ENCODE data around the gene C6orf89. TPM values are rescaled to one million over a fixed set of nuclear protein-coding genes. Genes with fewer than 3 reads are reported as not detected.

C6orf89 gene
- total RNA-seq, 4 donors from 2014 or later, result 7.8 to 41.8 (median 28.2) TPM

GRCh38 chr6:36857325-36857724, 28.4 kb upstream of the C6orf89 start:
- 90 to 93% methylated on average over 2 to 4 of the region's 4 CpGs for WGBS, 2 donors (ENCODE audit: low coverage in 1 of 2)
- DNase-seq, result no peak
- Histone ChIP-seq H3K27ac (no peak overlapping the region), H3K4me3 (no peak overlapping the region), H3K9me3 (no peaks in the 10 kb centered on the region), H3K36me3 (no peaks in the 10 kb centered on the region), H3K27me3 (no peaks in the 10 kb centered on the region), H3K4me1 (peaks cover 0 to 4% (median 0%) of the 10 kb centered on the region in 4 donors)
- in situ Hi-C loops (cut with MboI; ENCODE audit: low pct_ligation_motif_present in 1 of 4, low pct_unique_long_range_greater_than_20kb in 1 of 4, low sequenced_read_pairs in 3 of 4), result no loop called here
- TF ChIP-seq POLR2AphosphoS5 (IDR thresholded peaks at IDR 0.05), result no peak
- no peak for TF ChIP-seq EP300 (IDR thresholded peaks at IDR 0.05; ENCODE audit: low read depth)
- TF ChIP-seq, protein P1, sequence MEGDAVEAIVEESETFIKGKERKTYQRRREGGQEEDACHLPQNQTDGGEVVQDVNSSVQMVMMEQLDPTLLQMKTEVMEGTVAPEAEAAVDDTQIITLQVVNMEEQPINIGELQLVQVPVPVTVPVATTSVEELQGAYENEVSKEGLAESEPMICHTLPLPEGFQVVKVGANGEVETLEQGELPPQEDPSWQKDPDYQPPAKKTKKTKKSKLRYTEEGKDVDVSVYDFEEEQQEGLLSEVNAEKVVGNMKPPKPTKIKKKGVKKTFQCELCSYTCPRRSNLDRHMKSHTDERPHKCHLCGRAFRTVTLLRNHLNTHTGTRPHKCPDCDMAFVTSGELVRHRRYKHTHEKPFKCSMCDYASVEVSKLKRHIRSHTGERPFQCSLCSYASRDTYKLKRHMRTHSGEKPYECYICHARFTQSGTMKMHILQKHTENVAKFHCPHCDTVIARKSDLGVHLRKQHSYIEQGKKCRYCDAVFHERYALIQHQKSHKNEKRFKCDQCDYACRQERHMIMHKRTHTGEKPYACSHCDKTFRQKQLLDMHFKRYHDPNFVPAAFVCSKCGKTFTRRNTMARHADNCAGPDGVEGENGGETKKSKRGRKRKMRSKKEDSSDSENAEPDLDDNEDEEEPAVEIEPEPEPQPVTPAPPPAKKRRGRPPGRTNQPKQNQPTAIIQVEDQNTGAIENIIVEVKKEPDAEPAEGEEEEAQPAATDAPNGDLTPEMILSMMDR (IDR thresholded peaks at IDR 0.05), result no peak
- no peak for TF ChIP-seq POLR2A (IDR thresholded peaks at IDR 0.05)
- intact Hi-C loops (cut with DNase I; ENCODE audit: low total_unique reads), result no loop called here

GRCh38 chr6:36858407-36858981, 27.3 kb upstream of the C6orf89 start:
- 75 to 82% methylated on average over 5 to 6 of the region's 6 CpGs for whole genome bisulfite sequencing, 2 donors (ENCODE audit: low coverage in 1 of 2)
- H3K36me3 ChIP-seq, result no peaks in the 10 kb centered on the region

GRCh38 chr6:36860126-36860525, 25.6 kb upstream of the C6orf89 start:
- H3K4me1 ChIP-seq, result no peaks in the 10 kb centered on the region
- no peak overlapping the region for H3K27ac ChIP-seq
- H3K27me3 ChIP-seq, result no peaks in the 10 kb centered on the region
- intact Hi-C loops (cut with DNase I; ENCODE audit: low total_unique reads) (no loop called here), in situ Hi-C loops (cut with MboI; ENCODE audit: low pct_ligation_motif_present in 1 of 4, low pct_unique_long_range_greater_than_20kb in 1 of 4, low sequenced_read_pairs in 3 of 4) (no loop called here)
- no peaks in the 10 kb centered on the region for H3K9me3 ChIP-seq
- no peak overlapping the region for H3K4me3 ChIP-seq
- 95 to 100% methylated on average over 4 to 7 of the region's 7 CpGs for whole genome bisulfite sequencing, 2 donors (ENCODE audit: low coverage in 1 of 2)
- TF ChIP-seq, protein P1 (IDR thresholded peaks at IDR 0.05), result no peak
- TF ChIP-seq EP300 (IDR thresholded peaks at IDR 0.05; ENCODE audit: low read depth), result no peak
- H3K36me3 ChIP-seq, result no peaks in the 10 kb centered on the region
- DNase-seq, result no peak

More at GRCh38 chr6:36858407-36858981, 27.3 kb upstream of the C6orf89 start:
- H3K4me1 ChIP-seq, result peaks cover 0 to 3% (median 0%) of the 10 kb centered on the region in 4 donors
- H3K4me3 ChIP-seq, result no peak overlapping the region
- in situ Hi-C loops (cut with MboI; ENCODE audit: low pct_ligation_motif_present in 1 of 4, low pct_unique_long_range_greater_than_20kb in 1 of 4, low sequenced_read_pairs in 3 of 4), result no loop called here
- DNase-seq, result no peak
- peak overlapping the region in 3 of 4 donors; percentile 9 to 48 (median 29) for H3K27ac ChIP-seq
- H3K9me3 ChIP-seq, result no peaks in the 10 kb centered on the region
- no peaks in the 10 kb centered on the region for H3K27me3 ChIP-seq
- intact Hi-C loops (cut with DNase I; ENCODE audit: low total_unique reads), result no loop called here
- TF ChIP-seq POLR2A (IDR thresholded peaks at IDR 0.05) (no peak), POLR2AphosphoS5 (IDR thresholded peaks at IDR 0.05) (peak in 2 of 3 donors; percentile 25 to 35)

GRCh38 chr6:36862164-36862847, 23.4 kb upstream of the C6orf89 start:
- Histone ChIP-seq H3K4me1 (no peaks in the 10 kb centered on the region), H3K27me3 (no peaks in the 10 kb centered on the region), H3K36me3 (peaks cover 0 to 7% (median 0%) of the 10 kb centered on the region in 4 donors), H3K27ac (no peak overlapping the region), H3K4me3 (no peak overlapping the region), H3K9me3 (no peaks in the 10 kb centered on the region)
- DNase-seq, result no peak
- intact Hi-C loops (cut with DNase I; ENCODE audit: low total_unique reads) (no loop called here), in situ Hi-C loops (cut with MboI; ENCODE audit: low pct_ligation_motif_present in 1 of 4, low pct_unique_long_range_greater_than_20kb in 1 of 4, low sequenced_read_pairs in 3 of 4) (no loop called here)
- 80 to 91% methylated on average over 1 to 8 of the region's 8 CpGs for WGBS, 2 donors (ENCODE audit: low coverage in 1 of 2)
- TF ChIP-seq POLR2AphosphoS5 (IDR thresholded peaks at IDR 0.05) (no peak), EP300 (IDR thresholded peaks at IDR 0.05; ENCODE audit: low read depth) (no peak), POLR2A (IDR thresholded peaks at IDR 0.05) (no peak)
- TF ChIP-seq, protein P1 (IDR thresholded peaks at IDR 0.05), result no peak
